GM21529 (cell line): Measurements from ENCODE around the gene ZNF618.

ENCODE experiments used
- ATAC-seq: cut with Tn5 transposase; IDR thresholded peaks from one replicate; pipeline ENCODE4 v1.9.1; 2021; ENCODE audit not compliant: unreplicated experiment

ZNF618 gene

DNA sequence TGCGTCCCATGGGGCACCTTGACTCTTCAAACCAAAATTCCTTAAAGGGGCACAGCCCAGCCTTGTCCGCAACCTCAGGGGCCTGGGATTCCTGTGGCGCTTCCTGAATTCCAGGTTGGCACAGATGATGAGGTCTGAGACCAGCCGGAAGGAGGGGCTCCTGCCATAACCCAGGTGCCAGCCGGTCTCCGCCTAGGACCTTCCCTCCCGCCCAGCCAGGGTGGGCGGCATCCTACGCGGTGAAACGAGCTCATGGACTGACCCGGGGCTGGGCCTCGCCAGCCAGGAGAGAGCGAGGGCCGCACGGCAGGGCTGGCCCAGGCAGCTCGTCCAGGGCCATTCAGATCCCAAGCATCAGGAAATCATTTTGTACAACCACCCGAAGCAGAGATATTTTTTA lies 179.0 kb downstream of the ZNF618 start:
- no peak for ATAC-seq

- no peak for ATAC-seq
Measured at GRCh38 chr9:114055894-114056293, 179.8 kb downstream of the ZNF618 start.

- no peak for ATAC-seq
Measured at GRCh38 chr9:114056527-114056926, 180.4 kb downstream of the ZNF618 start.

- no peak for ATAC-seq
Measured at GRCh38 chr9:114057161-114057885, 181.2 kb downstream of the ZNF618 start.

DNA sequence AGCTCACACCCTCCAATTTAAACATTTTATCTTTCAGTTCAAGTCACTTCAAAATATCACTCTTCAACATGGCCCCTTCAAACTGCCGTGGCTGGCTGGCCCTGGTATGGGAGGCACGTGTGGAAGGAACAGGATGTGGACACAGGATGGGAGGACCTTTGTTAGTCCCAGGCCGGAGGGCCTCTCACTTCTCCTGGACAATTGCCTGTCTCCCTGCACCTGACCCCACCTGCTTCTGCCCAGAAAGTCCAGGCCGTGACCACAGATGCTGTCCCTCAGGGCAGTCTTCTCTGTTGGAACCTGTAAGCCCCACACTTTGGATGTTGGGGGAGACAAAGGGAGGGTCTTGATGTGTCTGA lies 182.6 kb downstream of the ZNF618 start:
- no peak for ATAC-seq

GRCh38 chr9:114059047-114059803 lies 183.1 kb downstream of the ZNF618 start:
- no peak for ATAC-seq

DNA sequence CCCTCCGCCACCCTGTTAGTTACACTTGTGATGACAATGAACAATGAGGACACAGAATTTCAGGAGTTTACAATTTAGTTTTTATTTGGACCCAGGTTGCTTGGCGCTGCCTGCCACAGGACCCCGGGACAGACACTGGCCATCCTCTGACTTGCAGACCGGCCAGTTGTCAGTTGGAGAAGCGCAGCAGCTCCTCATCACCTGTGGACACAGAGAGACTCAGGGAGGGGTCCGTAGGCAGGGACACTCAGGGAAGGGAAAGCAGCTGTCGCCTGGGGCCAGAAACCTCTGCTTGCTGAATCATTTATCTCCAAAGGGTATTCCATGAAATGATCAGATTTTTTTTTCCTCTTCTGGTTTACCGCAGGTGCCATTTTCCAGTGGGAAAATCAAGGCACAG lies 184.0 kb downstream of the ZNF618 start:
- ATAC-seq = no peak

DNA sequence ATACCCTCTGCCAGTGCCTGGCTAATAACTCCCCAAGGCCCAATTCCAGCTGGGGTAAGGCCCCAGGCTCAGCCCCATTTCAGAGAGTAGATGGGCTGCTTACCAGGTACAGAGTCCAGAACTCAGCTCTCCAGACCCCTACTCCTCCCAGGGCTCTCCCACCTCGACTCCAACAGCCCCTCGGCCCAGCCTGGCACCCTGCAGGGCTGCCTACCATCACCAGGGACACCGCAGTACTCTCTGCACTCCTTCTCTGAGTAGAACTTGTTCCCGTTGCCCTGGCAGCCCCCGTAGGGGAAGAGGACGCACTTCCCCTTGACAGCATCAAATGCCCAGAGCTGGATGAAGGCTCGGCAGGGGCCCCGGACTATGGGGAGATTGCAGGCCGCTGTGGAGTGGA lies 184.6 kb downstream of the ZNF618 start:
- no peak for ATAC-seq

DNA sequence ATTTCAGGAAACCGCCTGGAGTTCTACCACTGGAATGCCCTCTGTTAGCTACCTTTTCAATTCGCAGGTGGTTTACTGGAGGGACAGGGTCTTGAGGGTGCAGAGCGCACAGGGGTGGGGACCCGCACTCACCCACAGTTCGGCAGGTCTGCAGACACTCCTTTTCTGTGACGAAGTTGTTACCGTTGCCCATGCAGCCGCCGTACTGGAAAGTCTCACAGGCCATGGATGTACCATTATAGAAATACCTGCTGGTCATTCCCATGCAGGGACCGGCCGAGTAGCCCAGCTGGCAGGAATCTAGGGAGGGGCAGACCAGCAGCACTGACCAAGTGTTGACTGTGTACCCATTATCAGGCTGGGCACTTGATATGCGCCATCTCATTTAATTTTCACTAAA lies 185.2 kb downstream of the ZNF618 start:
- no peak for ATAC-seq

- no peak for ATAC-seq
Measured at GRCh38 chr9:114061830-114062474, 185.8 kb downstream of the ZNF618 start.

- no peak for ATAC-seq
Measured at GRCh38 chr9:114065304-114065703, 189.2 kb downstream of the ZNF618 start.

- ATAC-seq = no peak
Measured at GRCh38 chr9:114069476-114070187, 193.5 kb downstream of the ZNF618 start.

- ATAC-seq = no peak
Measured at GRCh38 chr9:114070188-114071103, 194.3 kb downstream of the ZNF618 start.

DNA sequence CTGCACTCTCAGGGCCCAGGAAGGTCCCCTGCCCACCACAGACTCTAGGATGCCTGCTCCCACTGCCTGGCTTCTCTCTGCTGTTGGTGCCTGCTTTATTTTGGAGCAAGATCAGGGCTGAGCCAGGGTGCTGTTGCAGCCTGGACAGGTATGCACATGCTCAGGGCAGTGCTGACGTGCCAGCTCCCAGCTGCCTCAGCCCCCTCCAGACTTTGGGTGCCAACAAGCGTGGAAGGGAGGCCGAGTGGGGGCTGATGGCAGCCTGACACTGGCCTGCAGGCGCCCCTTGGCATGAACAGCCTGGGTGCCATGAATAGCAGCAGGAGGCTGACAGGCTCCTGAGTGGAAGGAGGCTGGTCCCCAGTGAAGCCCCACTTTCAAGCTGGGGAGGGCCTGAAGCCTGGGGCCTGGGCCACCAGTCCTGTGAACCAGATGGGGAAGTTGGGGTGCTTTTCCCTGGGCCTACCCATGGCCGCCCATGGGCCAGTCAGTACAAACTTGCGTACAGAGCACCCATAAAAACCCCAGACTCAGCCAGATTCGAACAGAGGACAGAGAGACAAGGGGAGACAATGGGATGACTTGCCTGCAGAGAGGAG lies 195.2 kb downstream of the ZNF618 start:
- no peak for ATAC-seq

DNA sequence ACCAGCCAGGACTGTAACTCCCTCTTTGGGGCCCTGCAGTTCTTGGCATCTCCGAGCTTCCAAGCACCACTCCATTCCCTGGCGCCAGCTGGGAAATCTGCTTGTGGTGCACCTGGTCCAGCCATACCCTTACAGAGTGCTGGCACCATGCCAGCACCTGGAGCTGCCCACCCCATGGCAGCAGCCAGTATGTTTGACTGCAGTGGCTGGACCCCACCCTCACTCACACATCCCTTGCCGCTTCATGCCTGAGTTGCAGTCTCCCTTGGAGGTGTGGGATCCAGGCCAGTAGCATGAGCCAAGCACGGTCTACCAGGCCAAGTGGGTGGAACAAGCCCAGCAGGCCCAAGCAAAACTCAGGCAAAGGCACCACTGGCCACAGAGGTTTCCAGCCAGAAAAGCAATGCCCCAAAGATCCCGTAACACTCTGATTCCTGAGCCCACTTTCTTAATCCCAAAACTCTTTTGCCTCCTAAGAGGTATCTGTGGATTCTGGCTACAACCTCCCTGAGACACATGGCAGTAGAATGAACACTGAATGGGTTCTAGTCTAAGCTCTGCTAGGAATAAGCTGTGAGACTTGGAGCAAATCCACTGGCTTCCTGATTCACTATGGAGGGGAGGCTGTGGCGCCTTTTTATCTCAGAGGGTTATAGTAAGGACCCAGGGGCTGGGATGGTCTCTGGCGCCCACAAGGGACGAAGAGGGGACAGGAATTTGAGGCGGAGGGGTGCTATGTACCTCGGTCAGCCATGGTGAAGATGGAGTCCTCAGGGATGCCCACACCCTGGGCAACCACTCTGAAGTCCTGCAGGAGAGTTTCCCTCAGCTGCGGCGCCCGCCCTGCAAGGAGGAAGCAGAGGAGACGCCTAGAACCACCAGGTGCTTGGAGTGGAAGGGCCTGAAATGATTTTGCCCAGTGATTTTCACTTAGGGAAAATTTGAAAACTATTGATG lies 196.4 kb downstream of the ZNF618 start:
- no peak for ATAC-seq

GRCh38 chr9:114075602-114076001 lies 199.5 kb downstream of the ZNF618 start:
- ATAC-seq = no peak

DNA sequence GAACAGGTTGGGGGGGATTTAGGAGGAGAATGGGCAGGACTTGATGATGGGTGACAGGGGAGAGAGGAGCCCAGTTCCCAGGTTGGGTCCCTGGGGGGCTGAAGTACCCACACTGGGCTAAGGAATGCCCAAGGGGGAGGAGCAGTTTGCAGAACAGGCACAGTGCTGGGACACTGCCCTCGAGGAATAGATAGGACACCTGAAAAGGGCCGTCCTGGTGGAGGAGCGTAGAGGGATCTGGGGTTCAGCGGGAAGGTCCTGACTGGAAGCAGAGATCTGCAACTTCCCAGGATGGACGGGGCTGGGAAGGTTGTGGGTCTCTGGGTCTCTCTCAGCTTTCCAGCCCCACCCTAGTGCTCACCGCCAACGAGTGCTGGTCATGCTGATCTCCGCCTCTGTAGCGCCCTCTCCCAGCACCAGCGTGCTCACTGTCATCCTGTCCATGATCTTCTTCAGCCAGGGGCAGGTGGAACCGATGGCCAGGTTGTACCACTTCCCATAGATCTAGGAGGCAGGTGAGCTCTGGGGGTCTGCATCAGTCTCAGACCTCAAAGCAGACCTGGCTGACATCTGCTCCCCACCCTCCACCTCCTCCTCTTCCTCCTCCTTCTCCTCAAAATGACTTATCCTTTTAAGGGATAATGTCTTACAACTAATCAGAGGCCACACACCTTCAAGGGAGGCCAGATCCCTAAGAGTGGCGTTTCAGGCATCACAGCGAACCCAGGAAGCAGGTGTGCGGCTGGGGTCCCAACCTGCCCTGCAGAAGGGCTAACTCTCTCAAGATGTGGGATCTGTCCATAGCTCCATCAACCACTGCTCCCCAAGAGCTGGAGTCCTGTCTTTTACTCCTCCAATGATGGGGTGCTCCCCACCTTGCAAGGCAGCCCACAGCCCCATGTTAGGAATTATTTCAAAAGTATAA lies 200.4 kb downstream of the ZNF618 start:
- no peak for ATAC-seq
